A673 (cell line): ENCODE results near the gene SPATA2L. TPM values are rescaled to one million over a fixed set of nuclear protein-coding genes. Genes with fewer than 3 reads are reported as not detected.
A peak's percentile ranks its signal among the peaks of the same experiment; 100 is the strongest.

ENCODE experiments used
- BruUV-seq: library from RNA; stranded (reverse); fragments of 400-500 nt; replicated peaks from 2 replicates; lab custom pipeline; 2021; lab: Mats Ljungman, UMichigan
- CTCF ChIA-PET: fragments of 300-600 bp; sonication (Branson Sonifier 250); formaldehyde crosslinking; loops from one replicate; lab custom pipeline; 2022; ENCODE audit warnings: antibody characterized with exemption; lab: Charles Lee
- POLR2A ChIA-PET: fragments of 300-600 bp; sonication (Branson Sonifier 250); formaldehyde crosslinking; loops from one replicate; lab custom pipeline; 2022; ENCODE audit warnings: antibody characterized with exemption; ENCODE audit not compliant: low non-redundant PET; lab: Charles Lee
- DNase-seq: peaks from one replicate; pipeline ENCODE4 v3.0.0-alpha.2; 2015; ENCODE audit warnings: low spot score
- H3K27ac ChIP-seq: fragments of 200-600 bp; sonication (generic); 2 replicates; pipeline ENCODE4 v1.5.1; 2016; ENCODE audit warnings: mixed run types, low read depth, mild to moderate bottlenecking, mixed read lengths, antibody characterized with exemption, low read length; ENCODE audit not compliant: poor library complexity, severe bottlenecking
- H3K27me3 ChIP-seq: fragments of 200-600 bp; sonication (generic); replicated peaks from 2 replicates; pipeline ENCODE4 v1.6.1; 2017; ENCODE audit warnings: mixed run types, low read depth, mild to moderate bottlenecking, mixed read lengths, antibody characterized with exemption, low read length; ENCODE audit not compliant: insufficient read depth, poor library complexity
- H3K36me3 ChIP-seq: fragments of 200-600 bp; sonication (generic); 2 replicates; pipeline ENCODE4 v1.6.1; 2016; ENCODE audit warnings: mixed run types, mild to moderate bottlenecking, mixed read lengths, antibody characterized with exemption, low read length; ENCODE audit not compliant: insufficient read depth, poor library complexity, severe bottlenecking
- H3K4me1 ChIP-seq: fragments of 200-600 bp; sonication (generic); 2 replicates; pipeline ENCODE4 v1.6.1; 2017; ENCODE audit warnings: mixed run types, mild to moderate bottlenecking, mixed read lengths, antibody characterized with exemption, low read length; ENCODE audit not compliant: insufficient read depth, poor library complexity, severe bottlenecking
- H3K4me3 ChIP-seq: fragments of 200-600 bp; sonication (generic); 2 replicates; pipeline ENCODE4 v1.5.1; 2016; ENCODE audit warnings: low read depth, mixed run types, mild to moderate bottlenecking, mixed read lengths, low read length; ENCODE audit not compliant: poor library complexity, severe bottlenecking
- H3K9me3 ChIP-seq: fragments of 200-600 bp; sonication (generic); 2 replicates; pipeline ENCODE4 v1.6.1; 2016; ENCODE audit warnings: mixed run types, low read depth, mild to moderate bottlenecking, mixed read lengths, antibody characterized with exemption, low read length; ENCODE audit not compliant: poor library complexity, severe bottlenecking
- CTCF ChIP-seq: fragments of 300-800, 200-600 bp; sonication (generic); conservative IDR thresholded peaks from 2 replicates; pipeline ENCODE4 v1.5.1; 2017; ENCODE audit warnings: low read depth, mild to moderate bottlenecking, antibody characterized with exemption, low read length, moderate library complexity, mixed read lengths
- EZH2 ChIP-seq: fragments of 200-600 bp; sonication (generic); IDR thresholded peaks from 2 replicates; pipeline ENCODE4 v1.6.1; 2017; ENCODE audit warnings: borderline replicate concordance, low read depth, mild to moderate bottlenecking, mixed read lengths, antibody characterized with exemption, low read length; ENCODE audit not compliant: poor library complexity, severe bottlenecking
- intact Hi-C: fragments of 100-400 bp; cut with micrococcal nuclease; formaldehyde crosslinking; loops from one replicate; pipeline ENCODE4 v1.10.0; 2022; ENCODE audit not compliant: unreplicated experiment
- total RNA-seq: library from RNA; stranded (reverse); gene quantifications from 2 replicates; pipeline ENCODE4 v1.2.3, GENCODE V29; 2021

The SPATA2L gene
- total RNA-seq, 1 experiment from 2014 or later = 19.1 TPM

GRCh38 chr16:89739383-89739782 lies 37.9 kb upstream of the SPATA2L start:
- ChIA-PET POLR2A (no interaction called here), CTCF (no interaction called here)
- Histone ChIP-seq H3K27ac (no peak overlapping the region), H3K4me1 (no peaks in the 10 kb centered on the region), H3K9me3 (no peaks in the 10 kb centered on the region), H3K4me3 (no peak overlapping the region), H3K36me3 (peaks cover 87% of the 10 kb centered on the region), H3K27me3 (no peaks in the 10 kb centered on the region)
- TF ChIP-seq EZH2 (no peak), CTCF (no peak)
- no TSS peak for BruUV-seq
- DNase-seq = no peak
- intact Hi-C loops = no loop called here

GRCh38 chr16:89738538-89739317 lies 37.2 kb upstream of the SPATA2L start:
- Histone ChIP-seq H3K27ac (no peak overlapping the region), H3K4me3 (no peak overlapping the region), H3K4me1 (no peaks in the 10 kb centered on the region), H3K36me3 (peaks cover 89% of the 10 kb centered on the region), H3K27me3 (no peaks in the 10 kb centered on the region), H3K9me3 (no peaks in the 10 kb centered on the region)
- CTCF ChIA-PET = no interaction called here
- TF ChIP-seq EZH2 = no peak
- TF ChIP-seq CTCF = no peak
- intact Hi-C loops = no loop called here
- BruUV-seq = TSS peak; percentile 22
- POLR2A ChIA-PET = no interaction called here
- DNase-seq = no peak

GRCh38 chr16:89738072-89738377 lies 36.5 kb upstream of the SPATA2L start:
- TF ChIP-seq EZH2 = no peak
- peaks cover 94% of the 10 kb centered on the region for H3K36me3 ChIP-seq
- no peak for DNase-seq
- ChIA-PET POLR2A (no interaction called here), CTCF (no interaction called here)
- no peak overlapping the region for H3K4me3 ChIP-seq
- no TSS peak for BruUV-seq
- no peaks in the 10 kb centered on the region for H3K4me1 ChIP-seq
- no peaks in the 10 kb centered on the region for H3K9me3 ChIP-seq
- intact Hi-C loops = no loop called here
- no peaks in the 10 kb centered on the region for H3K27me3 ChIP-seq
- H3K27ac ChIP-seq = no peak overlapping the region
